Peyer's patch (tissue), 4 donors: ENCODE measurements around the gene BMPER. TPM values are rescaled to one million over a fixed set of nuclear protein-coding genes. Genes with fewer than 3 reads are reported as not detected.

ENCODE experiments used
- DNase-seq, 3 donors: peaks; one replicate each; pipeline ENCODE4 v3.0.0-alpha.2; 2017 to 2019
- H3K27ac ChIP-seq, 4 donors: fragments of 200-600 bp; sonication (generic); one replicate each; pipeline ENCODE4 v1.5.1; 2016 to 2019
- H3K27me3 ChIP-seq, 2 donors: fragments of 200-600 bp; sonication (generic); one replicate each; pipeline ENCODE4 v1.5.1; 2019
- H3K36me3 ChIP-seq, 3 donors: fragments of 200-600 bp; sonication (generic); one replicate each; pipeline ENCODE4 v1.5.1; 2016 to 2019
- H3K4me1 ChIP-seq, 4 donors: fragments of 200-600 bp; sonication (generic); one replicate each; pipeline ENCODE4 v1.5.1; 2016 to 2019
- H3K4me3 ChIP-seq, 4 donors: fragments of 200-600 bp; sonication (generic); 1 replicate in 3 of 4; 2 replicates in 1 of 4; pipeline ENCODE4 v1.5.1; 2016 to 2019; ENCODE audit warnings: mild to moderate bottlenecking in 1 of 4
- H3K9me3 ChIP-seq, 4 donors: fragments of 200-600 bp; sonication (generic); one replicate each; pipeline ENCODE4 v1.5.1; 2016 to 2019; ENCODE audit warnings: mild to moderate bottlenecking in 1 of 4
- CTCF ChIP-seq, 6 experiments: fragments of 450-650 bp in 4 of 6; fragments of 200-600 bp in 2 of 6; sonication (generic) in 1 of 6; IDR thresholded peaks; one replicate each; pipeline ENCODE4 v1.5.1; 2017 to 2019; ENCODE audit warnings: antibody characterized with exemption in 6 of 6, mild to moderate bottlenecking in 3 of 6, moderate library complexity in 1 of 6
- POLR2A ChIP-seq, 2 donors: fragments of 450-650 bp; IDR thresholded peaks; one replicate each; pipeline ENCODE4 v1.5.1; 2017; ENCODE audit warnings: antibody characterized with exemption in 2 of 2, mild to moderate bottlenecking in 2 of 2, moderate library complexity in 2 of 2
- total RNA-seq, 4 donors: library from RNA; depleted of rRNA; stranded (reverse); fragments of >200 nt; gene quantifications; one replicate each; pipeline ENCODE4 v1.1.0, GENCODE V29; 2016

The BMPER gene
- total RNA-seq, 4 donors from 2014 or later = 4.0 to 50.3 (median 17.6) TPM

- Histone ChIP-seq H3K9me3 (no peaks in the 10 kb centered on the region), H3K36me3 (no peaks in the 10 kb centered on the region), H3K27me3 (no peaks in the 10 kb centered on the region), H3K4me3 (no peak overlapping the region), H3K27ac (no peak overlapping the region), H3K4me1 (no peaks in the 10 kb centered on the region)
- TF ChIP-seq CTCF (IDR thresholded peaks at IDR 0.05) (no peak), POLR2A (IDR thresholded peaks at IDR 0.05) (no peak)
- no peak for DNase-seq
Observed at GRCh38 chr7:34177476-34177875, 272.1 kb downstream of the BMPER start.

GRCh38 chr7:34181271-34181958 lies 276.1 kb downstream of the BMPER start:
- H3K4me1 ChIP-seq = no peaks in the 10 kb centered on the region
- H3K4me3 ChIP-seq = no peak overlapping the region
- DNase-seq = no peak
- H3K36me3 ChIP-seq = no peaks in the 10 kb centered on the region
- H3K27ac ChIP-seq = no peak overlapping the region
- H3K9me3 ChIP-seq = no peaks in the 10 kb centered on the region
- TF ChIP-seq CTCF (IDR thresholded peaks at IDR 0.05) (no peak), POLR2A (IDR thresholded peaks at IDR 0.05) (no peak)
- H3K27me3 ChIP-seq = no peaks in the 10 kb centered on the region

GRCh38 chr7:34184466-34184865 lies 279.1 kb downstream of the BMPER start:
- H3K27me3 ChIP-seq = no peaks in the 10 kb centered on the region
- H3K27ac ChIP-seq = no peak overlapping the region
- H3K9me3 ChIP-seq = no peaks in the 10 kb centered on the region
- H3K4me1 ChIP-seq = no peaks in the 10 kb centered on the region
- no peak for DNase-seq
- TF ChIP-seq CTCF (IDR thresholded peaks at IDR 0.05) (no peak), POLR2A (IDR thresholded peaks at IDR 0.05) (no peak)
- H3K36me3 ChIP-seq = no peaks in the 10 kb centered on the region
- H3K4me3 ChIP-seq = no peak overlapping the region

GRCh38 chr7:34187798-34188307 lies 282.5 kb downstream of the BMPER start:
- DNase-seq = no peak
- Histone ChIP-seq H3K27me3 (no peaks in the 10 kb centered on the region), H3K9me3 (no peaks in the 10 kb centered on the region), H3K36me3 (no peaks in the 10 kb centered on the region), H3K27ac (no peak overlapping the region), H3K4me1 (no peaks in the 10 kb centered on the region), H3K4me3 (no peak overlapping the region)
- no peak for TF ChIP-seq POLR2A (IDR thresholded peaks at IDR 0.05)
- no peak for TF ChIP-seq CTCF (IDR thresholded peaks at IDR 0.05)

GRCh38 chr7:34189031-34189430 lies 283.7 kb downstream of the BMPER start:
- Histone ChIP-seq H3K9me3 (no peaks in the 10 kb centered on the region), H3K36me3 (no peaks in the 10 kb centered on the region), H3K4me1 (no peaks in the 10 kb centered on the region), H3K4me3 (no peak overlapping the region), H3K27ac (no peak overlapping the region), H3K27me3 (no peaks in the 10 kb centered on the region)
- TF ChIP-seq POLR2A (IDR thresholded peaks at IDR 0.05) (no peak), CTCF (IDR thresholded peaks at IDR 0.05) (no peak)
- no peak for DNase-seq
